Stimulated activated naive CD8-positive, alpha-beta T cell treated with anti-CD3 and anti-CD28 coated beads, Interleukin-15, Interleukin-2, amounts not matched to agents 100 U/mL and 50 U/mL, for 24 hours (primary cell): ENCODE results near the gene CACNA2D3.

ENCODE experiments used
- ATAC-seq: fragments of 150-1000 bp; cut with Tn5 transposase; one replicate; pipeline ENCODE4 v1.10.0; 2021
- DNase-seq: peaks from one replicate; pipeline ENCODE4 v3.0.0; 2021

CACNA2D3 gene

DNA sequence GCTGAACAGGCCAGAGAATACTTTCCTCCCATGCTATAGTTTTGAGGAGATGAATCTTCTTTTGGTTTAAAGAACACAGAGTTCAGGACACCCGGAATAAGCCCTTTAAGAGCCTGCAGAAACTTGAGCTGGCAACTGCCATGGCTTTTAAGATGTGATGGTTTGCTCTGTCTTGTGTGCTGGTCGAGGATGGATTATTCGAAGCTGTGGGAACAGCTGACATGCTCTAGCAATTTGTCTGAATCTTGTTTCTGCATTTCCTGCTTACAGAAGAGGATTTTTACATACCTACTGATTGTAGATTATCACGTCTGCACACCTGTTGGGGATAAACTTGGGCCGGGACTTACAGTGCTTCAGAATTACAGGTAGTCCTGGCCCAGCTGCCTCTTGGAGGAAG is 408.6 kb downstream of the CACNA2D3 start:
- DNase-seq (no peak), ATAC-seq (no peak)

DNA sequence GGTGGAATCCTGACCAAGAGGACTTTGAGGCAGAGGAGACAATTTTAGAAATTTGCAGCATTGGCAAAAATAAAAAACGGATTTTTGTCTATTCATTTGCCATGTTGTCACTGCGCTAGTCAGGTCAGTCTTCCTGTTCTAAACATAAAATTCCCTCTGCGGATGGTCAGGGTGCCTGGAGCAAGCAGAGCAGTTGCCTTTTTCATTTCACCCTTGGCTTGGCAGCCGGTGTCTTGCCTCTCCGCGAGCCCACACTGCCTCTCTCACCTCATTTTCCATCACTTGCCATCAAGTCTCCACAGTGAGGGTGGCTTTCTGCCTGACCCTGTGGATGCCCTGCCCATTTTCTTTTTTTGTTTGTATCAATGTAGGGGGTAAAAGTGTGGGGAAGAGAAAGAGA is 409.4 kb downstream of the CACNA2D3 start:
- DNase-seq (no peak), ATAC-seq (no peak)

DNA sequence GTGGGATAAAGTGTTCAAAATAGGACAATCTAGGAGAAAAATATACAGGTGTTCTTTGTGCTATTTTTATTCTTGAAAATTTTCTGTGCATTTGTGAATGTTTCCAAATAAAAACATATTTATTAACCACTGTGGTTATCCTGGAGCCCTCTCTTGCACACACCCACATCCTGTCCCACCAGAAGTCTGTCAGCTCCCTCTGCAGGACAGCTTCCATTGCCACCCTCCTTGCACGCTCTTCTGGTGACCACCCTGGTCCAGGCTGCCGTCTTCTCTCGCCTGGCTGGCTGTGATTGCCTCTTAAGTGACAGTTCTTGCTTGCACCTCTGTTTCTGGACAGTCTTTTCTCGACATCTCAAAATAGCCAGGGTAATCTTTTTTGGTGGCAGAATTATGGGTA is 411.5 kb downstream of the CACNA2D3 start:
- DNase-seq (no peak), ATAC-seq (no peak)

DNA sequence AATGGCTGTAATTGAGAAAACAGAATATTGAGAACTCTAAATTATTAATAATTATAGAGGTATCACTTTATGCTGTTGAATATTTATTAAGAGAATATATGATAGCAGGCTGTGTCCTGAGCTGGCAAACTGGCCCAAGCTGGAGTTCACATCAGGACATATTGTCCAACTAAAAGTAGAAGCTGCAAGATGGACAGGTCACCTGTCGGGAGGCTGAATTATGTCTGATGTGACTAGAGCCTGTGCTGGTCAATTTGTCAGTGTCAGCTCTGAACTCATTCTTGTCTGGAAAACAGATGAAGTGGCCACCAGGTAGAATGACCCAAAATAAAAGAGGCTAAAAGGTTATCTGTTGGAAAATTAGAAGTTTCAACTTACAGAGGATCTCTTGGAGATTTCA is 413.3 kb downstream of the CACNA2D3 start:
- ATAC-seq = no peak
- DNase-seq = no peak

DNA sequence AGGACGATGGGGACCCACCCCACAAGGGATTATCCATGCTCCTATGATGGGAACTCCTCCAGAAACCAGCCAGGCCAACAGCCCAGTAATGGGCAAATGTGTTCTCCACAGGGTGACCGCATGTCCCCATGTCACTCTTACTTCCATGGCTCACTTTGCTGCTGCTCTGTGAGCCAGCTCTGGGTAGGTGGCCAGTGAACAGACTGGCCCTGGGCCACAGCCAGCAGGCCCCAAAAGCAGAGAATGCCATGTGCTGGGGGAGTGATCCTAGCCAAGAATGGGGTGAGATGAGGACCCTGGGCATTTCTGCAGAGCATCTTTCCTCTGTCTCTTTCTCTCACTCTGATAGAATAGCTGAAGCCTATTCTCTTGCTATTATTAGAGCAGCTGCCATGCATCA is 414.1 kb downstream of the CACNA2D3 start:
- ATAC-seq = no peak
- DNase-seq = no peak

DNA sequence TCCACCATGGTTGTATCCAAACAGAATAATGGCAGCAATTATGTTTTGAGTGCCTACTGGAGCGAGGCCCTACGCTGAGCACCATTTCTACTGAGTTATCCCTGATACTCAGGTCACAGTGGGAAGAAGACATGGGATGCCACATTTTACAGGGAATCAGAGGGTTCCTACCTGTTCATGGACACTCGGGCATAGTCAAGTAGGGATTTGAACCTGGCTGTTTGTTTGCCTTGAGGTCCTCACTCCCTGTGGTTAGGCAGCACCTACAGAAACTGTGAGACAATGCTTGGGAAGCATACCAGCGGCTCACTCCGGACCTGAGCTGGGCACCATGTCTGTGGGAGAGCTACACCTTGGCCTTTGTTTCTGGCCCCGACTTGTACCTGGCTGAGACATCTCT is 415.2 kb downstream of the CACNA2D3 start:
- DNase-seq = no peak
- no peak for ATAC-seq

DNA sequence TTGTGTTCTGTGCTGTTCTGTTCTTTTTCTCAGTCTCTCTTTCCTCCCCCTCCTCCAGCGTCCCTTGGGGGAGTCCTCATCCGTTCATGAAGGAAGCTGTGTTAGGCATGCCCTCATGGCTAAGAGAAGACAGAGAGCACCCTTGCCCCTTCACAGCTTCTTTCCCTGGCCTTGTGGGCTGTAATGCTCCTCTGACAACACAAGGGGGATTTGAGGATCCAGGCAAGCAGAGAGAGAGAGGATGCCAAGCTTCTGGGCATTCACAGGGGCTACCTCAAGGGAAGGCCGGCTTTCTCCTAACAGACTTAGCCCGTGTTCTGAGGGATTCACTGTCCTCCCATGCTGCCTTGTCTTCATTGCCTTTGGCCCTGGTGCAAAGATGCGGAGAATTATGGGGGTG is 416.0 kb downstream of the CACNA2D3 start:
- ATAC-seq = no peak
- no peak for DNase-seq

DNA sequence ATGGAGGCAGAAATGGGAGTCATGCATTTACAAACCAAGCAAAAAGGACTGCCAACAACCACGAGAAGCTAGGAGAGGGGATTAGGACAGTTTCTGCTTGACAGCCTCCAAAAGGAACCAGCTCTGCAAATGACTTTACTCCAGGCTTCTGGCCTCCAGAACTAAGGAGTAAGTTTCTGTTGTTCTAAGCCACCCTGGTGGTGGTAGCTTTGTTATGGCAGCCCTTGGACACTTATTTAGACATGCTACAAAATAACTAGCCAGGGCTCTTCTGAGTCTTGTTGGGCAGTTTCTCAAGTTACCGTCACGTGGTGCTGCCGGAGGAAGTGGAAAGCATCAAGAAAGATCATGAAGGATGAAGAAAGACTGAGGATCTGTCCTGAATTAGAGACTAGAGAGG is 419.0 kb downstream of the CACNA2D3 start:
- ATAC-seq (no peak), DNase-seq (no peak)

DNA sequence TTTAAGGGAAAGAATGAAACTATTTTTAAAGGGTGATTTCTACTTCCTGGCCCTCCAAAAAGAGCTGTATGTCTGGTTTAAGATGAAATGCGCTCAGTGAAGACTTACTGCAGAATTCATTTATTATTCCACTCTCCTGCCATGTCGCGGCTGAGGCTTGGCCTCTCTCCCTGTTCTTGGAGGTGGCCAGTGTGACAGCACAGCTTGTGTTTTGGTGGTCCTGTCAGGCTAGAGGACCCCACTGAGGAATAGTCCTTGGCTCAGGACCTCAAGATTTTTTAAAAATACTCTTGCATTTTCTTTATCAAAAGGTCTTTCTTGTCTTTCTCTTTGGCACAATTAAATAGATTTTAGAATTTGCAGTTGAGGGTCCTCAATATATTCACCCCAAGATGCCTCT is 421.1 kb downstream of the CACNA2D3 start:
- DNase-seq (no peak), ATAC-seq (no peak)

DNA sequence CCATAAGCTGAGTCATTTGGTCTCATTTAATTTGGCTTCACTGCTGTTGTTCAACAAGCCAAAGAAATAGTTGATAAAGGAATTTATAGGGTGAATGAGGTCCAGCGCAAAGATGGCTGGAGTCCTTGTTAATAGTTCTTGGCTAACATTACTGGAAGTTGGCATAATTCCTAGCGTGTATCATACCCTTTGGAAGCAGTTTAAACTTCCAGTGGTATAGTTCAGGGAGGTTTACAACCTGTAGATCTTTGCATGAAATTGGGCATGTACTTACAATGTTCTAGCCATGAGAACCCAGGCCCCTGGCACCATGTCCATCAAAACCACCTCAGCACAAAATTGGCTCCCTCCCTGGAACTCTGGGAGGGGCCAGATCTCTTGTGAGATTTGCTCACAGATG is 424.7 kb downstream of the CACNA2D3 start:
- DNase-seq (no peak), ATAC-seq (no peak)

DNA sequence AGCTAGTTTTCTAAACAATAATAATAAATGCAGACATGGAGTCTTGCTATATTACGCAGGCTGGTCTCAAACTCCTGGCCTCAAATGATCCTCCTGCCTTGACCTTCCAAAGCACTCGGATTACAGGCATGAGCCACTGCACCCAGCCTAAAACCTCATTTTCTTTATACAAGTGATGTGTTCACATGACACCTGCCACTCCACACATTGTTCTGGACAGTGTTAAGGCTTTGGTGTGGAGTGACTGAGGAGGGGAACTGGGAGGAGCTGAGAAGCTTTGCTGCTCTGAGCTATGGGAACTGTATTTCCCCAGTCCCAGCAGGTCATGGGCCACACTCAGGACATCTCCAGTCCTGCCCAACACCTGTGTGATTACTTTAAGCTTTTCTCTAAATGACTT is 425.5 kb downstream of the CACNA2D3 start:
- no peak for ATAC-seq
- no peak for DNase-seq

DNA sequence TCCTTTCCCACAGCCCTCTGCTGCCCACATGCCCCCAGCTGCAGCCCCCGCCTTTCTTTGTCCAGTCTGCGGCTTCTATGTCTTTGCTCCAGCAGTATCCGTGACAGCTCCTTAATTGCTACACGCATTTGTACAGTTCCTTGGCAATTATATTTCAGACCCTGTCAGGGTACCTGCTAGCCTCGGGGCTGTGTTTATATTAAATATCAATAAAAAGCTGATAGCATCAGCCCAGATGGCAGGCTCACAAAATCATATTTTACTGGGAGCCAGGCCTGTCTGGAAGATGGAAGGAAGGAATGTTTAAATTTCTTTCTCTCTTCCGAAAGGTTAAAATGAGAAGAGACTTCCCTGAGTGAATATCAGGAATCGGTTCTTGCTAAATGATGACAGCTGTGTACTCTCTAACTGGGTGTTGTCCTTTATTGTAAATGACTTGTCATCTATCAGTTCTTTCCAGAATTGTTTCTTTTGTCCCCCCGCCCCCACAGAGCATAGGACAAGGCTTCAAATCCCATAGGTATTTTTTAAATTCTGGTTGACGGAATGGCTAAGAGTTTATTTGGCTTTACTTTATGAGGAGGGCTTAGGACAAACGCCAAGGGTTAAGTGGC is 427.4 kb downstream of the CACNA2D3 start:
- ATAC-seq = no peak
- no peak for DNase-seq

DNA sequence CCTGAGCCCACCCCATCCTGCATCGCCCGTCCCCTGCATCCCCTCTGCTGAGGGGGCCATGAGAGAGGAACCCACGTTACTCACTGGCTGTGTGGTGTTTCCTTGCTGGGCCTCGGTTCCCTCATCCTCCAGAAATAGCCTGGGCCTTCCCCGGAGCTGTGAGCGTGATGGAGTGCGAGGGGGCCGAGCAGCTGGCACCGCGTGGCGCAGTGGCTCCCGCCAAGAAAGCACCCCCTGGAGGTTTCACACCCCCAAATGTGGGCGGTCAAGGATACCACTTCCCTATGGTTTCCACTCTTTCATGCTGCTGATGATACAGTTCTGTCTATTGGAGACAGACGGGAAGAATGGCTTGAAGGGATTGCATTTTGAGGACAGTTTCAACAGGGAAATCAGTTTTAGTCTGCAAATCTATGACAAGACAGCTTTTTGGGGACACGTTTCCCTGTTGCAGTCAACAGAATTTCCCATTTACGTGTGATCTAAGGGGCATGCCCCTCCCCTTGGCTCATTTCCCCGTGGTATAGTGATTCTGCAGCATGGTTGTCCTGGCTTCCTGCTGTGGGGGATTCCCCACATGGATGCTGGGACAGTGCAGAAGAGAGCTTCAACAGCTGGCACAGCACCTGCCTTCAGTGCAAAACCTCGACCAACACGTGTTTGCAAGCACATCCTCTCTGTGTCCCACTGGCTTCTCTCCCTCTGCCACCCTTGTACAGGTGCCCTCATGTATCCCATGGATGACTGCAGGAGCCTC is 428.0 kb downstream of the CACNA2D3 start:
- no peak for DNase-seq
- no peak for ATAC-seq

DNA sequence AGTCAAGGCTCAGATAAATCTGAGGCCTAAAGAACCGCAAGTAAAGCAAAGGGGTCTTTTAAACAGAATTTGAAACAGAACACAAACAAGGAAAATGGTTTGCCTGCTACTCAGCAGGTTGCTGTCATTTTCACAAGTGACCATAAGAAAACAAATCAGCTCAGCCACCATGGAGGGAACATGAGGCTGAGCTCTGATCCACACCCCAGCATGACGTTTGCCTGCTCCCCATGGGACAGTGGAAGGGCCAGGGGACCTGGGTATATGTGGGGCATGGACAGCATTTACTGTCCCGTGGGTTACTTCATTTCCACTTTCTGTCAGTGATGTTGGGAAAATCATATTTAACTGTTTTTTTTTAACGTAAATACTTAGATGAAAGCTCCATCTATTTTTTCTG is 434.3 kb downstream of the CACNA2D3 start:
- no peak for ATAC-seq
- DNase-seq = no peak

DNA sequence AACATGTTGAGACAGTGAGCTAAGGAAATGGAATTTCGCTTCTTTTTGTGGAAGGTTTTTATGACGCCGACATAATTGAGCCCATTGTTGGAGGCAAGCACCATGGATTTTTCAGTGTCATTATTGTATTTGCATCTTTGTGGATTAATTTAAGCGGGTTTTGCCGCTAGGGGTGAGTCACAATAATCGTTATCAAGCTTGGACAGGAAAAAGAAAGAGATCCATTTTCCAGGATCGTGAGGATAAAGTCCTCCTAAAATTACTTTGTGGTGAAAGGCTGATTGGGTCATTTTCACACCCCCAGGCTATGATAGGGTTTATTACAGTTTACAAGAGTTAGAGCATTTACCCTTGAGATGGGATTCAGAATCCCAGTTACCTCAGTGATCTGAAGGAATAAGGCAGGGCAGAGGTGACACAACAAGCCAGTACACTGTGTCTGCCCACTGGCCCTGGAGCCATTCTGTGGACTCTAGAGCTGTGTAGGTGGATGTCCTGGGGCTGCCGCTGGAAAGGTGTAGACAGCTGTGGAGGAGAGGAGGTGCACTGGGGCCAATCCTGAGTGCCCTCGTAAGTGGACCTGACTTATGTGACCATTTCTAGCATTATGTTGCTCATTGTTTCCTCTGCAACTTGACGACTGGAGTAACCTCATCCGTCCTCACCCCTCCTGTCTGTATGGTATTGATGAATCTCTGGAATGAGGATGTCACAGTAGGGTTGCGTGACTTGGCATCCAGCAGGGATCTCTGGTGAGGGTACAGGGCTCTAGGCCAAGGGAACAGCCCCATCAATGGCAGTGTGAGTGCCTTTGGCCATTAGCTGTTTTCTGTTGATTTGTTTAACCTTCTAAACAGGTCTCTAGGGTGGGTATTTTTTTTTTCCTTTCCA is 435.4 kb downstream of the CACNA2D3 start:
- no peak for DNase-seq

DNA sequence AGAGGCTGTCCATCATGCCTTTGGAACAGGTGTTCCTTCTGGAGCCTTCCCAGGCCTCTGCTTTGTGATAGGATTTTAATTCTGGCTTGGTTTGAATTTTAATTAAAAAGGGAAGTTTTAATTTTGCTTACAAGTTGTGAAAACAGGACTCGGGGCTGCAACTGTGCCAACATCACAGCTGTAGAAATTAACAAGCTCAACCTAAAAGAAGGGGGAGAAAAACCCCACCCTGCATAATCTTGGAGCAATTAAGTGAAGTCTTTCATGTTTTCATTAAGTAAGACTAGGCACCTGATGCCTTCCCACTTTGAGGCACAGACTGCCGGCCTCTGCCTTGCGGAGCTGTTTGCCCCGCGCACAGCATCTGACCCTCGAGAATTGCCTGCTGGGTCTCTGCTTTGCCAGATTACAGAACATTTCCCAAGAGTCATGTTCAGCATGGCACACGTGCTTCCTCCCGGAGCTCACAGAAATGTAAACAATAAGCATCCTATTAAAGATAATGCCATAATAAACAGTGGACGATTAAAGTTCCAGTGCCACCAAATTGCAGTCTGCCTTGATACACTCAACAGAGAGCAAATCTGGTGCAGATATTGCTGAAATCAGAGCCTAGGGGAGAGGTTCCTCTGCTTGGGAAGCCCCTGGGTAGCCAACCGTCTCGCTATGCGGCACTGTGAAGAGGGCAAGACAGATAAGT is 441.3 kb downstream of the CACNA2D3 start:
- no peak for DNase-seq
- no peak for ATAC-seq

More for the DNA sequence above, 435.4 kb downstream of the CACNA2D3 start:
- no peak for ATAC-seq

DNA sequence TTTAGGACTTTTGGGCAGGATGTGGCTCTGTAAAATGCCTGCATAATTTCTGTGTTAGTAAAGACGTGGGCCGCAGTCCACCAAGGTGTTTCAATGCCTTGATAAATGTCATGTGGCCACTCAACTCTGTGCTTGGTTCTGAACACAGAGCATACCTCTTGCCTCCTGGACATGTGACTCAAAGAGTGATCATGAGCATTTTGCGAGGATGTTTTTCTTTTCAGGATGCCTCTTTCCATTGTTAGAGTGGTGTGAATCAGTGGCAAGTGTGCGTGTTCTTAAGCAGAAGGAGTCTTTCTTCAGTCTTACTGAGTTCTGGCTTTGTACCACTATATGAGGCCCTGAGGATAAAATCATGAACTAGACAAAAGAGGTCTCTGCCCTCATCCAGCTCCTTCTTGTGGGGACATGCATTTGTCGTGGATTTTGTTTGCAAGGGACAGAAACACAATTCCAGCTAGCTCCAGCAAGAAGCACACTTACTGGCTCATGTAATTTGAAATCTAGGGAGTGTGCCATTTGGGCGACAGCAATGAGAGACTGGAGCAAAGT is 442.1 kb downstream of the CACNA2D3 start:
- no peak for DNase-seq

DNA sequence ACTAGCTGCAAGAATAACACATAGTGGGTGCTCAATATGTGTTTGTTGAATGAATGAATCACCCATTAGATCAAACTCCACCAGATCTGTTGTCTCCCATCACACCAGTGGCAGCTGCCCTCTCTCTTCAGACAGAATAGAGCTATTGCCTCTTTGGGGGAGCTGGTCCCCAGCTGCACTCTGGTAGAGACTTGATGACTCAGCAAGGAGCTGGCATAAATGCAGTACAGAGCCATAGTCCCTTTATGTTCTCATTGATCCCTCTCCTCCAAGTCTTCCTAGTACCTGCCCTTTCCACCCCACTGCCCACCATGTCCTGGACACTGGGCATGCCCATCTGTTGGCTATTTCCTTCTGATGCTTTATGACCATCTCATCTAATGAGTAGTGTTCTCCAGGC is 443.6 kb downstream of the CACNA2D3 start:
- no peak for DNase-seq
- ATAC-seq = no peak

More for the DNA sequence above, 442.1 kb downstream of the CACNA2D3 start:
- ATAC-seq = no peak

DNA sequence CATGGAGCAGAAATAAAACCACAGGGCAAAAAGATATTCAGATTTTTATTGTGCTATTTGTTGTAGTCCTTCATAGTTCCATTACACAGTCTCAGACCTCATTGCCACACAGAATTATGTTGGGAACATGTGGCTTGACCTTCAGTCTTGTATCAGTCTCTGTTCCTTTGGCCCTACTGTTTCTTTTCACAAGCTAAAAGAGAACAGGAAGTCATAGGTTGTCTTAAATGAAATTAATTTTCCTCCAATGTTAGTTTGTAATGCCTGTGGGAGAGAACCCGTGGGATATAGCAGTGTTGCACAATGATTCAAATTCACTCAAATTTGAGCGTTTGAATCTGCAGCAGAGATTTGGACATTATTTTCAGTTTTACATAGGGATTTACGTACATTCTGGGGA is 445.6 kb downstream of the CACNA2D3 start:
- DNase-seq (no peak), ATAC-seq (no peak)

DNA sequence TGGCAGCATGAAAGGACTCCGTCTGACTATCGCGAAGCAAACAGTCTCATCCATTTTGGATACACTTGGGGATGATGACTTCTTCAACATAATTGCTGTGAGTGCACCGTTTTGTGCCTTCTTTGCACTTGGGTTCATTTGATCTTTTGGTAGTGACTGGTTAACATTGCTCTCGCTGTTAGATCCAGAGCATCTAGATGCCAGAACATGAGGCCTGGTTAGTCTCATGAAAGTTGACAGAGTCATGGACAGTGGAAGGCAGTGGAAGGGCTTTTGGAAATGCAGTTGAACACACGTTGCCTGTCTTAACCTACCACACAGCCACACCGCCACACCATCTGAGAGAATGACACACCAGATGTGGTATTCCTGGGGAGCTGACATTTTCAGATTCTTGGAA is 447.7 kb downstream of the CACNA2D3 start:
- ATAC-seq = no peak

DNA sequence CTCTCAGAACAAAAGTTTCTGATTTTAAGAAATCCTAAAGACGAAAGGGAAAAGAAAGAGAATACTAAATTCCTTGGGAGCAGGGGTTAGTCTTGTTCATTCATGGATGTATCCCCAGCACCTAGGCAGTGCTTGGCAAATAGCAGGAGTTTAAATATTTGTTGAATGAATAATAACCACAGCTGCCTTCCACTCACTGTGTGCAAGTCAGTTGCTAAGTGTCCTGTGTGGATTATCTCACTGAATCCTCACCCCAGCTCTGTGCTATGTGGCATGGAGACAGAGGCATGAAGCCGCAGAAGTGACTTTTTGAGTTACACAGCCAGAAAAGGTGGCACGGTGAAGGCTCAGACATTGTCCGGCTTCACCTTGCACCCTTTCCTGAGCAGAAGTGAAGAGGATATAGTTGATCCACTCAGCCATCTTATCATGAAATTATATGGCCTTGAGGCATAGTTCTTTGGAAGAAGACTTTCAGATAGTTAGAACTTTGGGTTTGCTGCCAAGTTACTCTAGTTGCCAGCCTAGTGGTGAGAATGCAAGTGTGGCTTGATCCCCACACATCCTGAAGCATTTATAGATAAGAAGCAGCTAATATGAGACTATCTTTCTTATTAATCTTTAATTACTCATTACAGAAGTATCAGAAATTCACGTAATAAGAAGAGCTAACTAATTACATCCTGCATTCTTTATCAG is 450.0 kb downstream of the CACNA2D3 start:
- DNase-seq (no peak), ATAC-seq (no peak)

More for the DNA sequence above, 447.7 kb downstream of the CACNA2D3 start:
- DNase-seq = no peak

DNA sequence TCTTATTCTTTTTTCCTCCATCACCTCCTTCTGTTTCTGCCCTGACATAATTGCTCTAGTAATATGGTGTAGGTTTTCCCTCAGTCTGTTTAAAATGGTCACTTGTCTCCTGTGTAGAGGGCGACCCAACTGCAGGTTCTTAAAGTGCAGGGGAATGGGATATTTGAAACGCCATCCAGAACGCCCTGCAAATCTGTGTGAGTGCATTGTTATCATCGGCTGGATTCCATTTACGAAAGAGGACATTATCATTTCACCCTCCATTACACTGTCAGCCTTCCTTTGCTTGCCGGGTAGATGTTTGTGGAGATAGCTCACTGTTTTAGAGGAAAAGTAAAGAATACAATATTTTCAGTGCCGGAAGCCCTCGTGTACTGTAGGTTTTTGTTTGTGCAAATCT is 451.5 kb downstream of the CACNA2D3 start:
- DNase-seq = no peak
- no peak for ATAC-seq
